Measurements from ENCODE around the gene FAM9A.
"Not testable (repeated sequence)": the region's sequence is repeated elsewhere in the genome, so short reads cannot be mapped to it uniquely, and the experiment has no call there.

Gene FAM9A

DNA sequence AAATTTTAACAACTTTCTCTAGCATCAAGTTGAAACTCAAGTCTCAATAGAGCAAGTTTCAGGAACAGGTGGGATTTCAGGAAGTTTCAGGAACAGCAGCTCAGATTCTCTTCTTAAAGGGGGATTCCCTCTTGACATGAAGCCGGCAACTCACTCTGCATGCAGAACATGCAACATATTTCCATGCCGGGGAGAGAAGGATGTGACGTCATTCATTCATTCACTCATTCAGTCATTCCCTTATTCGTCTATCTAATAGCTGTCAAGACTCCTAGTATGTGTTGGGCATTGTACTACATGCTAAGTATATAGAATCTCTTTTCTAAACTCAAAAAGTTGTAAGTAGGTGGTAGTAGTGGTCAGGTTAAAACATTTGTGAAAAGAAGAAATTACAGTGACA lies 4.8 kb upstream of the FAM9A start:
- H3K4me3 ChIP-seq (ENCODE audit: low read depth in 1 of 2, low read length in 1 of 2): no peak overlapping the region
- no peaks in the 10 kb centered on the region for H3K4me1 ChIP-seq (ENCODE audit: control insufficient read depth in 1 of 2, insufficient read depth in 1 of 2, low read depth in 1 of 2, low read length in 1 of 2)
- H3K9me3 ChIP-seq: no peaks in the 10 kb centered on the region
- H3K27me3 ChIP-seq: no peaks in the 10 kb centered on the region
- no peak overlapping the region for H3K27ac ChIP-seq
- H3K36me3 ChIP-seq: no peaks in the 10 kb centered on the region
- TF ChIP-seq CTCF (IDR thresholded peaks at IDR 0.05): no peak

DNA sequence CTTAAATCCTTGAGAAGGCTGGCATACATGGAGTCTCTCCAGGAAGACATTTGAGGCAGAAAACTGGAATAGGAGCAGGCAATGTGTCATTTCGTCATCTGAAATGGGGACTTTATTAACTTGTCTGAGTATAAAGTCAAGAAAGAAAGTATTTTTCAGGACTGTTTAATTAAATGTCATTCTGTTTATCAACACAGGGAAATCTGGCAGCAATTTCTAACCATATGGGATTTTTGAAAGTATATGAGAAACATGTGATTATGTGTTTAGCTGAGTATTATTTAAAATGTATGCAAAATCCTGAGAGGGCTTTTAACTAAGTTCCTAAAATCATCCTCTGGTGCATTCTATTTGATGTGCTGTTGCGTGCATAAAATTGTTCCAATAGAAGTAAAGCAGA lies 3.9 kb upstream of the FAM9A start:
- H3K27ac ChIP-seq: no peak overlapping the region
- no peaks in the 10 kb centered on the region for H3K9me3 ChIP-seq
- no peaks in the 10 kb centered on the region for H3K36me3 ChIP-seq
- no peak overlapping the region for H3K4me3 ChIP-seq (ENCODE audit: low read depth in 1 of 2, low read length in 1 of 2)
- no peaks in the 10 kb centered on the region for H3K27me3 ChIP-seq
- no peak for TF ChIP-seq CTCF (IDR thresholded peaks at IDR 0.05)
- H3K4me1 ChIP-seq (ENCODE audit: control insufficient read depth in 1 of 2, insufficient read depth in 1 of 2, low read depth in 1 of 2, low read length in 1 of 2): no peaks in the 10 kb centered on the region

- TF ChIP-seq CTCF (IDR thresholded peaks at IDR 0.05): no peak
- no peak overlapping the region for H3K4me3 ChIP-seq (ENCODE audit: low read depth in 1 of 2, low read length in 1 of 2)
- H3K9me3 ChIP-seq: no peaks in the 10 kb centered on the region
- H3K27me3 ChIP-seq: no peaks in the 10 kb centered on the region
- H3K27ac ChIP-seq: no peak overlapping the region
- H3K36me3 ChIP-seq: no peaks in the 10 kb centered on the region
- H3K4me1 ChIP-seq (ENCODE audit: control insufficient read depth in 1 of 2, insufficient read depth in 1 of 2, low read depth in 1 of 2, low read length in 1 of 2): no peaks in the 10 kb centered on the region
These were observed 2.1 kb upstream of the FAM9A start for GRCh38 chrX:8803326-8803725.

- not testable (repeated sequence) for H3K27me3 ChIP-seq; H3K9me3 ChIP-seq; H3K4me1 ChIP-seq (ENCODE audit: control insufficient read depth in 1 of 2, insufficient read depth in 1 of 2, low read depth in 1 of 2, low read length in 1 of 2); H3K27ac ChIP-seq; H3K4me3 ChIP-seq (ENCODE audit: low read depth in 1 of 2, low read length in 1 of 2); H3K36me3 ChIP-seq
These were observed 832 bp downstream of the FAM9A start for GRCh38 chrX:8800351-8800750.

- not testable (repeated sequence) for H3K9me3 ChIP-seq; H3K4me1 ChIP-seq (ENCODE audit: control insufficient read depth in 1 of 2, insufficient read depth in 1 of 2, low read depth in 1 of 2, low read length in 1 of 2); H3K27me3 ChIP-seq; H3K36me3 ChIP-seq; H3K27ac ChIP-seq; H3K4me3 ChIP-seq (ENCODE audit: low read depth in 1 of 2, low read length in 1 of 2)
These were observed 1.9 kb downstream of the FAM9A start for GRCh38 chrX:8799281-8799680.

DNA sequence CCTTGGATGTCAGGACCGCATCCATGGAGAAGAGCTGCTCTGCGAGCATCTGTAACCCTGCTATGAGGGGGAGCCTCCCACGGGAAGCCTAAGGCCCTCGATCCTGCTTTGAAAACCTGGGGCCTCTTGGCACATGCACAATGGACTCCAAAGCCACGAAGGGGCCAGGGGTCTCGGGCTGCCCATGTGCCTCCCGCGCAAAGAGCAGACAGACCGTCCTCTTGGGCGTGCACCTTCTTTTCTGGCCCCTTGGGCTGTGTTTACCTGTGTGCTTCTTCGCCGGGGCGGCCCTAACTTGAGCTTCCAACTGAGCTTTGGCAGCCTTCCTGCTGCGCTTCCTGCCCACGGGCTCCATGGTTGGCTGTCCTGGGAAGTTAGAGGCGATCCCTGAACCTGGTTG lies 2.5 kb downstream of the FAM9A start:
- H3K9me3 ChIP-seq; H3K4me1 ChIP-seq (ENCODE audit: control insufficient read depth in 1 of 2, insufficient read depth in 1 of 2, low read depth in 1 of 2, low read length in 1 of 2); H3K27ac ChIP-seq; H3K4me3 ChIP-seq (ENCODE audit: low read depth in 1 of 2, low read length in 1 of 2); H3K36me3 ChIP-seq; H3K27me3 ChIP-seq: not testable (repeated sequence)

DNA sequence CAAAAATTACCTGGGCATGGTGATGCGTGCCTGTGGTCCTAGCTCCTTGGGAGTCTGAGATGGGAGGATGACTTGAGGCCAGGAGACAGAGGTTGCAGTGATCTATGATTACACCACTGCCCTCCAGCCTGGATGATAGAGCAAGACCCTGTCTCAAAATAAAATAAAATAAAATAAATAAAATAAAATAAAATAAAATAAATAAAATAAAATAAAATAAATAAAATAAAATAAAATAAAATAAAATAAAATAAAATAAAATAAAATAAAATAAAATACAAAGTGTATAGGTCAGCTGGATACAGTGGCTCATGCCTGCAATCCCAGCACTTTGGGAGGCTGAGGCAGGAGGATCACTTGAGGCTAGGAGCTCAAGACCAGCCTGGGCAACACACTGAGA lies 14.1 kb downstream of the FAM9A start:
- H3K4me1 ChIP-seq (ENCODE audit: control insufficient read depth in 1 of 2, insufficient read depth in 1 of 2, low read depth in 1 of 2, low read length in 1 of 2): not testable (repeated sequence)

DNA sequence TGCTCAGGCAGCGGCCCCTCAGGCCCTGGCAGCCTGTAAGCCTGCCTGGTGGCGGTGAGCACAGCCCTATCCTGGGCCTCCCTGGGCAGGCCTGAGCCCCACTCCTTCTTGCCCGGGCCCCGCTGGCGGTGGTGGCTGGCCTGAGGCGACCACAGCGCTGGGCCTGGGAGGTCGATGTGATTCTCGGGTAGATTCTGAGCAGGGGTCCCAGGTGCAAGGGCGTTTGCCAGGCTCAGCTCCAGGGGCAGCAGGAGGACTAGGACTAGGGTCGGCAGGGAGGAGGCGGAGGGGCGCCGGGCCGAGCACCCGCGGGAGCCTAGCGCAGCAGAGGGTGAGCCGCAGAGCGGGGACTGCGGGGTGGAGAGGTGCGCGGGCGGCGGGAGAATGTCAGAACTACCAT lies 17.0 kb downstream of the FAM9A start:
- H3K36me3 ChIP-seq: no peaks in the 10 kb centered on the region
- TF ChIP-seq CTCF (IDR thresholded peaks at IDR 0.05): no peak
- H3K4me3 ChIP-seq (ENCODE audit: low read depth in 1 of 2, low read length in 1 of 2): no peak overlapping the region
- H3K27ac ChIP-seq: no peak overlapping the region
- no peaks in the 10 kb centered on the region for H3K27me3 ChIP-seq
- H3K4me1 ChIP-seq (ENCODE audit: control insufficient read depth in 1 of 2, insufficient read depth in 1 of 2, low read depth in 1 of 2, low read length in 1 of 2): no peaks in the 10 kb centered on the region
- H3K9me3 ChIP-seq: no peaks in the 10 kb centered on the region

More for the DNA sequence above, 14.1 kb downstream of the FAM9A start:
- not testable (repeated sequence) for H3K4me3 ChIP-seq (ENCODE audit: low read depth in 1 of 2, low read length in 1 of 2); H3K36me3 ChIP-seq; H3K27ac ChIP-seq; H3K9me3 ChIP-seq; H3K27me3 ChIP-seq

All from neutrophil (primary cell).